Measurements from ENCODE around the gene ZNF236. TPM values are rescaled to one million over a fixed set of nuclear protein-coding genes. Genes with fewer than 3 reads are reported as not detected.

The ZNF236 gene
- total and polyA plus RNA-seq, 2 of the 8 experiments (the other 6 are each of a cell fraction or from before 2014, with no cell fraction given), result 6.7 to 14.5 TPM

DNA sequence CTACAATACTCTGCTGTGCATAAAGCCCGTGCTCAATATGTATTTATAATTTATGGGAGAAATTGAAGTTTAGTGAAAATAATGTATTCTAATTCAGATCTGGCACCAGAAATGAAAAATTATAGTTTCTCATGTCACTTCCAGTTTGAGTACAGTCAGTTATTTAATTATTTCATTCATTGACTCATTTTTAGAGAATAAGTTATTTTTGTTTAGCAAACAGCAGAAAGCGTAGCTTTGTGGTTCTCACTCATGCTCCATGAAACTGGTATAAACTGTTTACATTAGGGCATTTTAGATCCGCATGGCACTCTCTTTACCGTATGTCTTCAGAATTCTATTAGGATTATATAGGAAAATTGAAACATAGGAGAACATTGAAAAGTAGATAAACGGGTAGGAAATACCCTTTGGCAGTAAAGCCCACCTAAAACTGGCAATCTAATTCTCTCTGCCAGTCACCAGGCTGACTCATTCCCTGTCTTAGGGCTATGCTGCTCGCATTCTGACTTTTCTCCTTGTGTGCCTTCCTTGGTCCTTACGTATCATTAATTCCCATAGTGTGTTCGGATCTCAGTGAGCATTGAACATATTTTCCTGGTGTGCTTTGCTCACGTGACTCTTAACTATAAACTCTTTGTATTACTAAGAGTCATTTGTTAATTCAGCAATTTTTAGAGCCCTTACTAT lies 106.0 kb downstream of the ZNF236 start:
- H3K4me1 ChIP-seq (replicated peaks in 1 of 4; ENCODE audit: control insufficient read depth in 3 of 4, insufficient read depth in 4 of 4, low read length in 3 of 4), result no peaks in the 10 kb centered on the region
- no peak overlapping the region for H2BK5ac ChIP-seq (ENCODE audit: low read depth, low read length)
- H3K79me1 ChIP-seq (ENCODE audit: low read depth, low read length), result no peaks in the 10 kb centered on the region
- no peak overlapping the region for H3K4ac ChIP-seq (replicated peaks; ENCODE audit: insufficient read length, low read depth, low read length)
- H2BK15ac ChIP-seq (ENCODE audit: low read length), result no peak overlapping the region
- H3K23me2 ChIP-seq (ENCODE audit: low read depth, low read length), result no peaks in the 10 kb centered on the region; the same call in 1 of the 2 replicates
- no peak overlapping the region for H2AFZ ChIP-seq (ENCODE audit: low read length)
- no peak overlapping the region for H3K14ac ChIP-seq (ENCODE audit: insufficient read length)
- H3K4me3 ChIP-seq (ENCODE audit: extremely low read depth in 1 of 4, insufficient read depth in 2 of 4, low read depth in 3 of 4, low read length in 4 of 4), result no peak overlapping the region
- no peak for TF ChIP-seq CBX5 (IDR thresholded peaks at IDR 0.05; ENCODE audit: low read depth, low read length)
- no peak for TF ChIP-seq POU5F1 (IDR thresholded peaks at IDR 0.05; ENCODE audit: low read depth, low read length)
- TF ChIP-seq TEAD4 (IDR thresholded peaks at IDR 0.05; ENCODE audit: low read depth, low read length), result no peak
- no peak for TF ChIP-seq SIRT6 (IDR thresholded peaks at IDR 0.05; ENCODE audit: low read length)
- no peak for TF ChIP-seq TBP (IDR thresholded peaks at IDR 0.05; ENCODE audit: low read depth, low read length)
- TF ChIP-seq CHD2 (IDR thresholded peaks at IDR 0.05; ENCODE audit: low read length), result no peak
- H3K79me2 ChIP-seq (ENCODE audit: control insufficient read depth in 1 of 2, insufficient read depth in 2 of 2, low read length in 2 of 2), result no peaks in the 10 kb centered on the region
- H4K5ac ChIP-seq (ENCODE audit: insufficient read length, low read depth, low read length), result no peak overlapping the region
- H2AK5ac ChIP-seq (ENCODE audit: low read depth, low read length), result no peak overlapping the region
- peaks cover 0 to 4% of the 10 kb centered on the region in 2 experiments for H4K20me1 ChIP-seq (replicated peaks in 1 of 2; ENCODE audit: control insufficient read depth in 1 of 2, insufficient read depth in 2 of 2, low read length in 2 of 2)
- CTCF ChIA-PET (ENCODE audit: partially characterized antibody), result no interaction called here
- no peaks in the 10 kb centered on the region for H3K27me3 ChIP-seq (replicated peaks in 1 of 4; ENCODE audit: control insufficient read depth in 3 of 4, extremely low read depth in 1 of 4, insufficient read depth in 3 of 4, low read length in 3 of 4)
- no peak overlapping the region for H3K4me2 ChIP-seq (ENCODE audit: insufficient read depth in 1 of 2, low read depth in 2 of 2, low read length in 2 of 2)
- no peak overlapping the region for H3K18ac ChIP-seq (ENCODE audit: extremely low read depth, low read length)
- H3K56ac ChIP-seq (replicated peaks; ENCODE audit: insufficient read length, low read depth, low read length), result no peak overlapping the region
- H3K36me3 ChIP-seq (ENCODE audit: control insufficient read depth in 2 of 4, insufficient read depth in 4 of 4, low read length in 3 of 4), result peaks cover 2 to 33% (median 19%) of the 10 kb centered on the region in 4 experiments; a peak in 7 of 8 replicates
- H3K9ac ChIP-seq (replicated peaks in 1 of 4; ENCODE audit: extremely low read depth in 1 of 4, low read depth in 3 of 4, low read length in 3 of 4), result no peak overlapping the region
- no peak overlapping the region for H3K23ac ChIP-seq (ENCODE audit: insufficient read length)
- H3K9me3 ChIP-seq (ENCODE audit: insufficient read depth in 2 of 2, low read depth in 1 of 2, low read length in 1 of 2), result no peaks in the 10 kb centered on the region
- FAIRE-seq (no peak), DNase-seq (ENCODE audit: low read depth in 1 of 2, low spot score in 2 of 2) (no peak)
- H4K8ac ChIP-seq (ENCODE audit: extremely low read depth, insufficient read depth, low read length), result no peak overlapping the region
- H2BK120ac ChIP-seq (replicated peaks; ENCODE audit: low read depth, low read length), result no peak overlapping the region
- H4K91ac ChIP-seq (replicated peaks; ENCODE audit: insufficient read length, low read length), result no peak overlapping the region
- no peak overlapping the region for H3K27ac ChIP-seq (ENCODE audit: low read depth, low read length)
- H2BK20ac ChIP-seq (ENCODE audit: low read length), result no peak overlapping the region
- no peak overlapping the region for H2BK12ac ChIP-seq (ENCODE audit: low read depth, low read length)
- POLR2A ChIA-PET (ENCODE audit: partially characterized antibody), result no interaction called here
- WGBS, 2 experiments (ENCODE audit: extremely low coverage in 1 of 2, insufficient coverage in 1 of 2, insufficient read length in 1 of 2, insufficient replicate concordance in 2 of 2, low coverage in 1 of 2, low lambda C conversion rate in 2 of 2, missing lambda C conversion rate in 1 of 2), result 91% methylated on average over 9 of the region's 9 CpGs; no CpG with 5 or more reads in 1 of the 2 experiments

Measured in H1 (cell line).